ENCODE measurements around the gene SPRYD3.

The SPRYD3 gene

GRCh38 chr12:53061404-53062010 is 17.7 kb downstream of the SPRYD3 start:
- ATAC-seq: peak; percentile 5

DNA sequence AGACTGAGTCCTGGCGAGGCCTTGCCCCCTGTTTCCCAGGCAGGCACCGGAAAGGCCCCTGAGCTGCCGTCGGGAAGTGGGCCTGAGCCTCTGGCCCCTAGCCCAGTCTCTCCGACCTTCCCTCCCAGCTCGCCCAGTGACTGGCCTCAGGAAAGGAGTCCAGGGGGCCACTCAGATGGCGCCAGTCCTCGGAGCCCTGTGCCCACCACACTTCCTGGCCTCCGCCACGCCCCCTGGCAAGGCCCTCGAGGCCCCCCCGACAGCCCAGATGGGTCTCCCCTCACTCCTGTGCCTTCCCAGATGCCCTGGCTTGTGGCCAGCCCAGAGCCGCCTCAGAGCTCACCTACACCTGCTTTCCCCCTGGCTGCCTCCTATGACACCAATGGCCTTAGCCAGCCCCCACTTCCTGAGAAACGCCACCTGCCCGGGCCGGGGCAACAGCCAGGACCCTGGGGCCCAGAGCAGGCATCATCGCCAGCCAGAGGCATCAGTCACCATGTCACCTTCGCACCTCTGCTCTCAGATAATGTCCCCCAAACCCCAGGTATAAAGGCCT is 18.4 kb downstream of the SPRYD3 start:
- TF ChIP-seq CREB5 (CRISPR knock-in tag; IDR thresholded peaks at IDR 0.05; ENCODE audit: low read depth): no peak
- no peak for TF ChIP-seq TCF4 (CRISPR knock-in tag; IDR thresholded peaks at IDR 0.05; ENCODE audit: borderline replicate concordance)
- no peak for TF ChIP-seq SNAI2 (CRISPR knock-in tag; IDR thresholded peaks at IDR 0.05)
- TF ChIP-seq, protein P1, sequence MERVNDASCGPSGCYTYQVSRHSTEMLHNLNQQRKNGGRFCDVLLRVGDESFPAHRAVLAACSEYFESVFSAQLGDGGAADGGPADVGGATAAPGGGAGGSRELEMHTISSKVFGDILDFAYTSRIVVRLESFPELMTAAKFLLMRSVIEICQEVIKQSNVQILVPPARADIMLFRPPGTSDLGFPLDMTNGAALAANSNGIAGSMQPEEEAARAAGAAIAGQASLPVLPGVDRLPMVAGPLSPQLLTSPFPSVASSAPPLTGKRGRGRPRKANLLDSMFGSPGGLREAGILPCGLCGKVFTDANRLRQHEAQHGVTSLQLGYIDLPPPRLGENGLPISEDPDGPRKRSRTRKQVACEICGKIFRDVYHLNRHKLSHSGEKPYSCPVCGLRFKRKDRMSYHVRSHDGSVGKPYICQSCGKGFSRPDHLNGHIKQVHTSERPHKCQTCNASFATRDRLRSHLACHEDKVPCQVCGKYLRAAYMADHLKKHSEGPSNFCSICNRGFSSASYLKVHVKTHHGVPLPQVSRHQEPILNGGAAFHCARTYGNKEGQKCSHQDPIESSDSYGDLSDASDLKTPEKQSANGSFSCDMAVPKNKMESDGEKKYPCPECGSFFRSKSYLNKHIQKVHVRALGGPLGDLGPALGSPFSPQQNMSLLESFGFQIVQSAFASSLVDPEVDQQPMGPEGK (CRISPR knock-in tag; IDR thresholded peaks at IDR 0.05; ENCODE audit: borderline replicate concordance): no peak
- no peak for ATAC-seq

More at GRCh38 chr12:53061404-53062010, 17.7 kb downstream of the SPRYD3 start:
- TF ChIP-seq ZFP3 (CRISPR knock-in tag; IDR thresholded peaks at IDR 0.05) (no peak), ESRRG (CRISPR knock-in tag; IDR thresholded peaks at IDR 0.05) (no peak), ZNF8 (CRISPR knock-in tag; IDR thresholded peaks at IDR 0.05) (no peak), RARB (CRISPR knock-in tag; IDR thresholded peaks at IDR 0.05) (no peak), ZFP30 (CRISPR knock-in tag; IDR thresholded peaks at IDR 0.05) (no peak), GLIS3 (CRISPR knock-in tag; IDR thresholded peaks at IDR 0.05) (no peak)
- TF ChIP-seq, protein P1 (CRISPR knock-in tag; IDR thresholded peaks at IDR 0.05; ENCODE audit: borderline replicate concordance): no peak

- no peak for TF ChIP-seq ZFP30 (CRISPR knock-in tag; IDR thresholded peaks at IDR 0.05)
- ATAC-seq: no peak
Observed at GRCh38 chr12:53060064-53060720, 19.0 kb downstream of the SPRYD3 start.

DNA sequence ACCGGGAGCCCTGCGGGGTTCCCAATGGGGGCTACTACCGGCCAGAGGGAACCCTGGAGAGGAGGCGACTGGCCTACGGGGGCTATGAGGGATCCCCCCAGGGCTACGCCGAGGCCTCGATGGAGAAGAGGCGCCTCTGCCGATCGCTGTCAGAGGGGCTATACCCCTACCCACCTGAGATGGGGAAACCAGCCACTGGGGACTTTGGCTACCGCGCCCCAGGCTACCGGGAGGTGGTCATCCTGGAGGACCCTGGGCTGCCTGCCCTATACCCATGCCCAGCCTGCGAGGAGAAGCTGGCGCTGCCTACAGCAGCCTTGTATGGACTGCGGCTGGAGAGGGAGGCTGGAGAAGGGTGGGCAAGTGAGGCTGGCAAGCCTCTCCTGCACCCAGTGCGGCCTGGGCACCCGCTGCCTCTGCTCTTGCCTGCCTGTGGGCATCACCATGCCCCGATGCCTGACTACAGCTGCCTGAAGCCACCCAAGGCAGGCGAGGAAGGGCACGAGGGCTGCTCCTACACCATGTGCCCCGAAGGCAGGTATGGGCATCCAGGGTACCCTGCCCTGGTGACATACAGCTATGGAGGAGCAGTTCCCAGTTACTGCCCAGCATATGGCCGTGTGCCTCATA is 19.6 kb downstream of the SPRYD3 start:
- no peak; the same call in 2 of the 3 replicates for ATAC-seq
- TF ChIP-seq, protein P2, sequence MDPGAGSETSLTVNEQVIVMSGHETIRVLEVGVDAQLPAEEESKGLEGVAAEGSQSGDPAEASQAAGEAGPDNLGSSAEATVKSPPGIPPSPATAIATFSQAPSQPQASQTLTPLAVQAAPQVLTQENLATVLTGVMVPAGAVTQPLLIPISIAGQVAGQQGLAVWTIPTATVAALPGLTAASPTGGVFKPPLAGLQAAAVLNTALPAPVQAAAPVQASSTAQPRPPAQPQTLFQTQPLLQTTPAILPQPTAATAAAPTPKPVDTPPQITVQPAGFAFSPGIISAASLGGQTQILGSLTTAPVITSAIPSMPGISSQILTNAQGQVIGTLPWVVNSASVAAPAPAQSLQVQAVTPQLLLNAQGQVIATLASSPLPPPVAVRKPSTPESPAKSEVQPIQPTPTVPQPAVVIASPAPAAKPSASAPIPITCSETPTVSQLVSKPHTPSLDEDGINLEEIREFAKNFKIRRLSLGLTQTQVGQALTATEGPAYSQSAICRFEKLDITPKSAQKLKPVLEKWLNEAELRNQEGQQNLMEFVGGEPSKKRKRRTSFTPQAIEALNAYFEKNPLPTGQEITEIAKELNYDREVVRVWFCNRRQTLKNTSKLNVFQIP (CRISPR knock-in tag; IDR thresholded peaks at IDR 0.05; ENCODE audit: borderline replicate concordance, low read depth): no peak
- TF ChIP-seq PPARA (CRISPR knock-in tag; IDR thresholded peaks at IDR 0.05; ENCODE audit: borderline replicate concordance): no peak
- TF ChIP-seq ISL1 (CRISPR knock-in tag; IDR thresholded peaks at IDR 0.05): no peak
- no peak for TF ChIP-seq TOX (CRISPR knock-in tag; IDR thresholded peaks at IDR 0.05; ENCODE audit: borderline replicate concordance)
- TF ChIP-seq ESRRG (CRISPR knock-in tag; IDR thresholded peaks at IDR 0.05): no peak
- TF ChIP-seq ZFP30 (CRISPR knock-in tag; IDR thresholded peaks at IDR 0.05): no peak
- TF ChIP-seq ZNF565 (CRISPR knock-in tag; conservative IDR thresholded peaks at IDR 0.05; ENCODE audit: low read depth): no peak
- no peak for TF ChIP-seq SNAI2 (CRISPR knock-in tag; IDR thresholded peaks at IDR 0.05)

DNA sequence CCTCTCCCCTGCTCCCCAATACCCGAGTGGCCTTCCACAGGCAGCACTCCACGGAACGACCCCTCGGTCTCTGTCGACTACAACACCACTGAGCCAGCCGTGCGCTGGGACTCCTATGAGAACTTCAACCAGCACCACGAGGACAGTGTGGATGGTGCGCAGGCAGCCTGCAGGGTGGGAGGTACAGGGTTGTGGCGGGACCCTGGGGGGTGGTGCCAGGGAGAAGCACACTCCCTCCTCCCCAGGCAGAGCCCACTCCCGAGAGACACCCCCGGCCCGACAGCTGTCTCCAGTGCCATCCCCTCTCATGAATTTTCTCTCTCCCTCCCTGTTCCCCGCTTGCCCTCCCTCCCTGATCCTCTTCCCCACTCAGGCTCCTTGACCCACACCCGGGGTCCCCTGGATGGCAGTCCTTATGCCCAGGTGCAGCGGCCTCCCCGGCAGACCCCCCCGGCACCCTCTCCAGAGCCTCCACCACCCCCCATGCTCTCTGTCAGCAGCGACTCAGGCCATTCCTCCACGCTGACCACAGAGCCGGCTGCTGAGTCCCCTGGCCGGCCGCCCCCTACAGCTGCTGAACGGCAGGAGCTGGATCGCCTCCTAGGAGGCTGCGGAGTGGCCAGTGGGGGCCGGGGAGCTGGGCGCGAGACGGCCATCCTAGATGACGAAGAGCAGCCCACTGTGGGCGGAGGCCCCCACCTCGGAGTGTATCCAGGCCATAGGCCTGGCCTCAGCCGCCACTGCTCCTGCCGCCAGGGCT is 20.3 kb downstream of the SPRYD3 start:
- TF ChIP-seq, protein P1 (CRISPR knock-in tag; IDR thresholded peaks at IDR 0.05; ENCODE audit: borderline replicate concordance): no peak
- TF ChIP-seq, protein P2 (CRISPR knock-in tag; IDR thresholded peaks at IDR 0.05; ENCODE audit: borderline replicate concordance, low read depth): no peak
- TF ChIP-seq GLIS3 (CRISPR knock-in tag; IDR thresholded peaks at IDR 0.05): no peak
- no peak for ATAC-seq

All from SK-N-SH treated with all-trans-retinoic acid at 6 μM for 48 hours (cell line).